SK-N-SH (cell line): ENCODE measurements around the gene DSCAML1. TPM values are rescaled to one million over a fixed set of nuclear protein-coding genes. Genes with fewer than 3 reads are reported as not detected.

Experiments used
- CTCF ChIA-PET: fragments of 300-600, 350-600 bp; formaldehyde crosslinking; extraction: SDS; loops from one replicate; lab custom pipeline; 2021; lab: Yijun Ruan, JAX
- POLR2A ChIA-PET: fragments of 350-600 bp; sonication (Branson Sonifier 250); formaldehyde crosslinking; extraction: SDS; loops from one replicate; lab custom pipeline; 2020; ENCODE audit warnings: antibody characterized with exemption, inconsistent platforms; lab: Yijun Ruan, JAX
- DNase-seq: peaks from one replicate; pipeline ENCODE4 v3.0.0; 2012
- H2AFZ ChIP-seq: fragments of 200-600 bp; sonication (generic); 2 replicates; pipeline ENCODE4 v1.8.1; 2016; ENCODE audit warnings: antibody characterized with exemption, mild to moderate bottlenecking, low read depth
- H3F3A ChIP-seq: fragments of 200-600 bp; sonication (generic); replicated peaks from 2 replicates; pipeline ENCODE3; 2016; ENCODE audit warnings: antibody characterized with exemption, mild to moderate bottlenecking; ENCODE audit not compliant: insufficient read depth
- H3K27ac ChIP-seq, 2 experiments: fragments of 200-500 bp in 1 of 2; fragments of 200-600 bp in 1 of 2; sonication (Bioruptor generic) in 1 of 2; sonication (generic), shearing (Covaris generic) in 1 of 2; 2 replicates each; pipeline versions ENCODE4 v1.5.1 to v1.6.1; 2014 to 2016; ENCODE audit warnings: low read depth in 2 of 2, inconsistent platforms in 1 of 2, low read length in 1 of 2, mild to moderate bottlenecking in 1 of 2, mixed read lengths in 1 of 2
- H3K27me3 ChIP-seq: fragments of 200-600 bp; sonication (generic), shearing (Covaris generic); 2 replicates; pipeline ENCODE4 v1.6.1; 2016; ENCODE audit warnings: mixed run types; ENCODE audit not compliant: insufficient read depth
- H3K36me3 ChIP-seq, 2 experiments: fragments of 200-500 bp in 1 of 2; fragments of 200-600 bp in 1 of 2; sonication (Bioruptor generic) in 1 of 2; sonication (generic) in 1 of 2; replicated peaks in 1 of 2; 2 replicates each; pipeline versions ENCODE3 to v1.5.1; 2014 to 2016; ENCODE audit warnings: low read length in 1 of 2, mild to moderate bottlenecking in 1 of 2; ENCODE audit not compliant: insufficient read depth in 2 of 2, control insufficient read depth in 1 of 2
- H3K4me1 ChIP-seq, 2 experiments: fragments of 200-500 bp in 1 of 2; fragments of 200-600 bp in 1 of 2; sonication (Bioruptor generic) in 1 of 2; sonication (generic), shearing (Covaris generic) in 1 of 2; 2 replicates each; pipeline versions ENCODE4 v1.5.1 to v1.6.1; 2014 to 2016; ENCODE audit warnings: low read depth in 1 of 2, low read length in 1 of 2, mixed run types in 1 of 2; ENCODE audit not compliant: insufficient read depth in 2 of 2, control insufficient read depth in 1 of 2
- H3K4me2 ChIP-seq: fragments of 200-600 bp; sonication (generic), shearing (Covaris generic); 2 replicates; pipeline ENCODE4 v1.6.1; 2017; ENCODE audit warnings: mixed run types
- H3K4me3 ChIP-seq, 2 experiments: fragments of 200-500 bp in 1 of 2; fragments of 200-600 bp in 1 of 2; sonication (Bioruptor generic) in 1 of 2; sonication (generic), shearing (Covaris generic) in 1 of 2; 2 replicates each; pipeline versions ENCODE4 v1.5.1 to v1.8.1; 2014 to 2016; ENCODE audit warnings: low read depth in 2 of 2, inconsistent platforms in 1 of 2, low read length in 1 of 2, mild to moderate bottlenecking in 1 of 2, mixed read lengths in 1 of 2, moderate library complexity in 1 of 2
- H3K79me2 ChIP-seq: fragments of 200-600 bp; sonication (generic); 2 replicates; pipeline ENCODE4 v1.8.1; 2017; ENCODE audit warnings: mild to moderate bottlenecking; ENCODE audit not compliant: insufficient read depth
- H3K9ac ChIP-seq: fragments of 200-600 bp; sonication (generic); 2 replicates; pipeline ENCODE4 v1.6.1; 2017; ENCODE audit warnings: mixed run types
- H3K9me2 ChIP-seq: fragments of 200-600 bp; sonication (generic); 2 replicates; pipeline ENCODE4 v1.6.1; 2017; ENCODE audit warnings: mixed run types
- H3K9me3 ChIP-seq: fragments of 200-600 bp; sonication (generic); 2 replicates; pipeline ENCODE4 v1.6.1; 2017; ENCODE audit warnings: mixed run types, mild to moderate bottlenecking, moderate library complexity
- H4K20me1 ChIP-seq: fragments of 200-600 bp; sonication (generic); 2 replicates; pipeline ENCODE4 v1.6.1; 2017; ENCODE audit warnings: mild to moderate bottlenecking, mixed run types; ENCODE audit not compliant: insufficient read depth
- CHD2 ChIP-seq: fragments of 150-350 bp; IDR thresholded peaks from 2 replicates; pipeline ENCODE4 v1.6.1; 2018; ENCODE audit warnings: low read length; ENCODE audit not compliant: partially characterized antibody
- CTCF ChIP-seq: fragments of 200-600 bp; sonication (generic); IDR thresholded peaks from 2 replicates; pipeline ENCODE4 v1.6.1; 2017; ENCODE audit warnings: antibody characterized with exemption, mild to moderate bottlenecking, moderate library complexity
- EP300 ChIP-seq, 2 experiments: IDR thresholded peaks; 2 replicates each; pipeline versions ENCODE4 v1.4.0 to v1.6.1; 2012; ENCODE audit warnings: borderline replicate concordance in 1 of 2, low read depth in 1 of 2, low read length in 1 of 2
- FOXM1 ChIP-seq: IDR thresholded peaks from 2 replicates; pipeline ENCODE4 v1.4.0; 2012; ENCODE audit warnings: low read depth, mild to moderate bottlenecking
- GATA2 ChIP-seq: sonication (generic); formaldehyde crosslinking; IDR thresholded peaks from 2 replicates; pipeline ENCODE4 v1.5.0; 2020; ENCODE audit warnings: mild to moderate bottlenecking, missing genetic modification reagents
- MXI1 ChIP-seq: IDR thresholded peaks from 2 replicates; pipeline ENCODE4 v1.6.1; 2012; ENCODE audit warnings: mild to moderate bottlenecking, low read depth, low read length, improper control_type of control experiment
- NRF1 ChIP-seq: IDR thresholded peaks from 2 replicates; pipeline ENCODE4 v1.6.1; 2012; ENCODE audit warnings: low read depth, mild to moderate bottlenecking, low read length
- RCOR1 ChIP-seq: fragments of 150-350 bp; IDR thresholded peaks from 2 replicates; pipeline ENCODE4 v1.6.1; 2017; ENCODE audit warnings: antibody characterized with exemption, low read length
- RFX5 ChIP-seq: IDR thresholded peaks from 2 replicates; pipeline ENCODE4 v1.6.1; 2012; ENCODE audit warnings: mild to moderate bottlenecking, improper control_type of control experiment, low read length
- RXRA ChIP-seq: IDR thresholded peaks from 2 replicates; pipeline ENCODE4 v1.4.0; 2012; ENCODE audit warnings: low read depth, mild to moderate bottlenecking, borderline replicate concordance
- TAF1 ChIP-seq: IDR thresholded peaks from 2 replicates; pipeline ENCODE4 v1.6.1; 2012; ENCODE audit warnings: low read depth, mild to moderate bottlenecking, low read length, moderate library complexity, borderline replicate concordance
- TEAD4 ChIP-seq: IDR thresholded peaks from 2 replicates; pipeline ENCODE4 v1.4.0; 2012; ENCODE audit warnings: mild to moderate bottlenecking, borderline replicate concordance; ENCODE audit not compliant: insufficient read depth
- USF2 ChIP-seq: fragments of 150-350 bp; IDR thresholded peaks from 2 replicates; pipeline ENCODE4 v1.6.1; 2017; ENCODE audit warnings: antibody characterized with exemption, low read length, low read depth, borderline replicate concordance
- WGBS: methylation state at CpG from one replicate; pipeline ENCODE4 v1.1.6; 2017; ENCODE audit warnings: low lambda C conversion rate; 5-methylcytosine and 5-hydroxymethylcytosine counted together
- polyA plus RNA-seq, 3 experiments: library from polyadenylated mRNA; depleted of rRNA; stranded (reverse); fragments of >200 nt; gene quantifications; 2 replicates each; pipeline ENCODE4 v1.2.3, GENCODE V29; 2012
- TF ChIP-seq, protein P1 (sequence below): fragments of 150-350 bp; IDR thresholded peaks from 2 replicates; pipeline ENCODE4 v1.6.1; 2016; ENCODE audit warnings: mild to moderate bottlenecking, low read depth, low read length
- TF ChIP-seq, protein P2 (sequence below): IDR thresholded peaks from 2 replicates; pipeline ENCODE4 v1.4.0; 2012; ENCODE audit warnings: low read depth, borderline replicate concordance

Gene DSCAML1
- polyA plus RNA-seq, 1 of the 3 experiments (the other 2 are of a cell fraction) = not detected

DNA sequence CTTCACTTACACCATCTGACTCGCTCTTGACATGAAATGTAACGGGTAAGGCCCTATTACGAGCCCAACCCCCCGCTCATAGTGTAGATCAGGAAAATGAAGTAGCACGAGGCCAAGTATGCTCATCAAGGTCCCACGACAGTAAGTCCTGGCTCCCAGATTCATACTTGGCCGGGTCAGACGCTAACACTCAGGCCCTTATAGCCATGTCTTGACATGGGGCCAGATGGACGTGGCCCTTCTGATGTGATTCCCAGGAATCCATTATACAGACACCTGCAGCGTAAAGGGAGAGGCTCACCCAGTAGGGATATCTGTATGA is 294.3 kb downstream of the DSCAML1 start:
- peaks cover 0 to 54% of the 10 kb centered on the region in 2 experiments; a peak in 1 of 4 replicates for H3K4me1 ChIP-seq
- no peaks in the 10 kb centered on the region for H3K36me3 ChIP-seq
- H3K9me3 ChIP-seq = no peaks in the 10 kb centered on the region
- DNase-seq = no peak
- CTCF ChIA-PET = interaction anchor here (1.4 to 2.4 kb wide), 3 partner anchors 59 to 306 kb away, joined by 4 to 10 read pairs (median 5); no protein-coding TSS in a partner anchor
- H3K27me3 ChIP-seq = peaks cover 8% of the 10 kb centered on the region; the same call in 1 of the 2 replicates
- no peaks in the 10 kb centered on the region for H3K9me2 ChIP-seq
- H3K4me3 ChIP-seq = no peak overlapping the region
- 43% methylated on average over 8 of the region's 10 CpGs for WGBS
- H3K9ac ChIP-seq = no peak overlapping the region
- no peaks in the 10 kb centered on the region for H3K79me2 ChIP-seq
- TF ChIP-seq FOXM1 = no peak
- TF ChIP-seq NRF1 = no peak
- TF ChIP-seq CHD2 = no peak
- no peak for TF ChIP-seq CTCF
- TF ChIP-seq TAF1 = no peak
- TF ChIP-seq, protein P1, sequence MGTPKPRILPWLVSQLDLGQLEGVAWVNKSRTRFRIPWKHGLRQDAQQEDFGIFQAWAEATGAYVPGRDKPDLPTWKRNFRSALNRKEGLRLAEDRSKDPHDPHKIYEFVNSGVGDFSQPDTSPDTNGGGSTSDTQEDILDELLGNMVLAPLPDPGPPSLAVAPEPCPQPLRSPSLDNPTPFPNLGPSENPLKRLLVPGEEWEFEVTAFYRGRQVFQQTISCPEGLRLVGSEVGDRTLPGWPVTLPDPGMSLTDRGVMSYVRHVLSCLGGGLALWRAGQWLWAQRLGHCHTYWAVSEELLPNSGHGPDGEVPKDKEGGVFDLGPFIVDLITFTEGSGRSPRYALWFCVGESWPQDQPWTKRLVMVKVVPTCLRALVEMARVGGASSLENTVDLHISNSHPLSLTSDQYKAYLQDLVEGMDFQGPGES = no peak
- no peak for TF ChIP-seq GATA2
- no peak for TF ChIP-seq RCOR1
- no peak for TF ChIP-seq TEAD4
- no peak for TF ChIP-seq EP300 (IDR thresholded peaks at IDR 0.05; ENCODE audit: borderline replicate concordance in 1 of 2, low read depth in 1 of 2, low read length in 1 of 2)
- no peak for TF ChIP-seq RXRA
- TF ChIP-seq RFX5 = no peak
- no peak for TF ChIP-seq MXI1
- no peak for TF ChIP-seq USF2
- TF ChIP-seq, protein P2, sequence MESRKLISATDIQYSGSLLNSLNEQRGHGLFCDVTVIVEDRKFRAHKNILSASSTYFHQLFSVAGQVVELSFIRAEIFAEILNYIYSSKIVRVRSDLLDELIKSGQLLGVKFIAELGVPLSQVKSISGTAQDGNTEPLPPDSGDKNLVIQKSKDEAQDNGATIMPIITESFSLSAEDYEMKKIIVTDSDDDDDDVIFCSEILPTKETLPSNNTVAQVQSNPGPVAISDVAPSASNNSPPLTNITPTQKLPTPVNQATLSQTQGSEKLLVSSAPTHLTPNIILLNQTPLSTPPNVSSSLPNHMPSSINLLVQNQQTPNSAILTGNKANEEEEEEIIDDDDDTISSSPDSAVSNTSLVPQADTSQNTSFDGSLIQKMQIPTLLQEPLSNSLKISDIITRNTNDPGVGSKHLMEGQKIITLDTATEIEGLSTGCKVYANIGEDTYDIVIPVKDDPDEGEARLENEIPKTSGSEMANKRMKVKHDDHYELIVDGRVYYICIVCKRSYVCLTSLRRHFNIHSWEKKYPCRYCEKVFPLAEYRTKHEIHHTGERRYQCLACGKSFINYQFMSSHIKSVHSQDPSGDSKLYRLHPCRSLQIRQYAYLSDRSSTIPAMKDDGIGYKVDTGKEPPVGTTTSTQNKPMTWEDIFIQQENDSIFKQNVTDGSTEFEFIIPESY = no peak
- no peaks in the 10 kb centered on the region for H4K20me1 ChIP-seq
- H2AFZ ChIP-seq = no peak overlapping the region
- H3F3A ChIP-seq = no peaks in the 10 kb centered on the region
- H3K4me2 ChIP-seq = no peak overlapping the region
- POLR2A ChIA-PET = no interaction called here
- no peak overlapping the region for H3K27ac ChIP-seq
